Transverse colon (tissue), 4 donors: ENCODE results near the gene GFRA4. TPM values are rescaled to one million over a fixed set of nuclear protein-coding genes. Genes with fewer than 3 reads are reported as not detected.

Experiments used
- DNase-seq: peaks from one replicate; pipeline ENCODE4 v3.0.0-alpha.2; 2019
- H3K27ac ChIP-seq, 4 donors: fragments of 200-600 bp; sonication (generic); 2 replicates each; pipeline ENCODE4 v1.5.1; 2016 to 2018; ENCODE audit warnings: inconsistent platforms in 4 of 4
- H3K27me3 ChIP-seq: fragments of 200-600 bp; sonication (generic); 2 replicates; pipeline ENCODE4 v1.5.1; 2017; ENCODE audit warnings: inconsistent platforms
- H3K36me3 ChIP-seq, 4 donors: fragments of 200-600 bp; sonication (generic); 2 replicates each; pipeline ENCODE4 v1.5.1; 2017 to 2019; ENCODE audit warnings: inconsistent platforms in 4 of 4
- H3K4me1 ChIP-seq, 4 donors: fragments of 200-600 bp; sonication (generic); 2 replicates each; pipeline ENCODE4 v1.5.1; 2017 to 2020; ENCODE audit warnings: inconsistent platforms in 4 of 4
- H3K4me3 ChIP-seq, 4 donors: fragments of 200-600 bp; sonication (generic); 1 replicate in 1 of 4; 2 replicates in 3 of 4; pipeline versions ENCODE4 v1.5.1 to v1.6.1; 2017 to 2019; ENCODE audit warnings: inconsistent platforms in 4 of 4
- H3K9me3 ChIP-seq, 2 donors: fragments of 200-600 bp; sonication (generic); 2 replicates each; pipeline ENCODE4 v1.5.1; 2017 to 2019; ENCODE audit warnings: inconsistent platforms in 2 of 2
- EP300 ChIP-seq: sonication (generic); formaldehyde crosslinking; IDR thresholded peaks from one replicate; pipeline ENCODE4 v1.6.1; 2017; ENCODE audit warnings: antibody characterized with exemption, low read depth
- POLR2A ChIP-seq: fragments of 450-650 bp; IDR thresholded peaks from one replicate; pipeline ENCODE4 v1.6.1; 2016; ENCODE audit warnings: antibody characterized with exemption, mild to moderate bottlenecking, moderate library complexity
- POLR2AphosphoS5 ChIP-seq, 3 donors: sonication (generic); formaldehyde crosslinking; IDR thresholded peaks; one replicate each; pipeline ENCODE4 v1.6.1; 2016; ENCODE audit warnings: antibody characterized with exemption in 3 of 3
- WGBS, 2 donors: methylation state at CpG; one replicate each; pipeline ENCODE4 v1.1.5; 2018; ENCODE audit warnings: low coverage in 1 of 2; 5-methylcytosine and 5-hydroxymethylcytosine counted together
- in situ Hi-C, 4 donors: fragments of 200-750 bp; cut with MboI; loops; one replicate each; pipeline versions ENCODE4 v1.15.0 to v1.15.1; 2017; ENCODE audit warnings: low sequenced_read_pairs in 3 of 4, low pct_ligation_motif_present in 1 of 4, low pct_unique_long_range_greater_than_20kb in 1 of 4
- intact Hi-C: fragments of 100-400 bp; cut with DNase I; formaldehyde crosslinking; loops from one replicate; pipeline ENCODE4 v1.15.1; 2023; ENCODE audit warnings: low total_unique reads
- total RNA-seq, 4 donors: library from RNA; depleted of rRNA; stranded (reverse); fragments of >200 nt; gene quantifications; one replicate each; pipeline ENCODE4 v1.1.0, GENCODE V29; 2016
- TF ChIP-seq, protein P1 (sequence below), 5 experiments: fragments of 200-600 bp in 3 of 5; fragments of 450-650 bp in 2 of 5; sonication (generic) in 3 of 5; IDR thresholded peaks; 1 replicate in 2 of 5; 2 replicates in 3 of 5; pipeline ENCODE4 v1.5.1; 2016 to 2017; ENCODE audit warnings: antibody characterized with exemption in 5 of 5, inconsistent platforms in 3 of 5, mild to moderate bottlenecking in 2 of 5, moderate library complexity in 1 of 5

GFRA4 gene
- total RNA-seq, 4 donors from 2014 or later = not detected

DNA sequence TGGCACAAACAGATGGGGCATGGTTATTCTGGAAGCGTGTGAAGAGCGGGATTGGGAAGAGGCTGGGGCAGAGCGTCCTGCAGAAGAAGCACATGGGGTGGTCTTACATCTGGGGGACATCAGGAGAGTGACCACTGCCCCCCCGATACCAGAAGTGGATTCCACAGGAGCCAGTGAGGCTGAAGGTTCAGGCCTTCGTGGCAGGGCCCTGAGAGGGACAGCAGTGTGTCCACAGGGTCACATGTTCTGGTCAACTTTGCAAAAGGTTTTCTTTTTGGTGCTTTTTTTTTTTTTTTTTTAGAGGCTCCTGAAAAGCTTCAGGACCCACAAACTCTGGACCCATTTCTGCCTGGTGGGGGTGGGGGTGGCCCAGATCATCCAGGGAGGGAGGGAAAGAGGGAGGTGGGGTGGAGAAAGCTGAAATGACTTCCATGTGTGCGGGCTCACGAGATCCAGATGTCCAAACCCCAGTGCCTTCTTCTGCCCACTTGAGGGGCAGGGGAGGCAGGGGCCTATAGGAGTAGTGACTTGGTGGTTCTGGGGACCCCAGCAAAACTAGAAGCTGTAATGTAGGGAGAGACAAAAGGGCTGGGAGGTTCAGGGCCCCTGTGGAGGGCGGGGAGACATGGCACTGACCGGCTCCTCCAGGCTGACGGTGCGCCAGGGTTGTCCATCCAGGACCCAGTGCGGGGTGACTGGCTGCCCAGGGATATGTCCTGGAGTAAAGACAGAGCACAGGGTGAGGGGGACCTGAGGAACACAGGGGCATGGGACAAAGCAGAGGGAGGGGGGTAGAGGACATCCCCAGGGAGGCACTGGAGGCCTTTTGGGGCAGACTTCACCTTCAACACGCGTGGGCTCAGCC is 15.9 kb upstream of the GFRA4 start:
- no peak for DNase-seq
- no peaks in the 10 kb centered on the region for H3K9me3 ChIP-seq
- H3K27me3 ChIP-seq = peaks cover 63% of the 10 kb centered on the region
- H3K27ac ChIP-seq = peak overlapping the region; percentile 77 to 96 (median 85)
- intact Hi-C loops = no loop called here
- no peak for TF ChIP-seq POLR2AphosphoS5 (IDR thresholded peaks at IDR 0.05)
- TF ChIP-seq EP300 = no peak
- no peak for TF ChIP-seq POLR2A
- in situ Hi-C loops = loop anchor here in 1 of 4 donors (25.0 kb wide), 1 partner anchor 408 kb away; no protein-coding TSS in a partner anchor
- peaks cover 13 to 37% (median 22%) of the 10 kb centered on the region in 4 donors for H3K4me1 ChIP-seq
- no peaks in the 10 kb centered on the region for H3K36me3 ChIP-seq
- 68% methylated on average over 14 of the region's 14 CpGs; no CpG with 5 or more reads in 1 of the 2 donors for WGBS, 2 donors
- H3K4me3 ChIP-seq = peak overlapping the region in 1 of 4 donors; percentile 44

DNA sequence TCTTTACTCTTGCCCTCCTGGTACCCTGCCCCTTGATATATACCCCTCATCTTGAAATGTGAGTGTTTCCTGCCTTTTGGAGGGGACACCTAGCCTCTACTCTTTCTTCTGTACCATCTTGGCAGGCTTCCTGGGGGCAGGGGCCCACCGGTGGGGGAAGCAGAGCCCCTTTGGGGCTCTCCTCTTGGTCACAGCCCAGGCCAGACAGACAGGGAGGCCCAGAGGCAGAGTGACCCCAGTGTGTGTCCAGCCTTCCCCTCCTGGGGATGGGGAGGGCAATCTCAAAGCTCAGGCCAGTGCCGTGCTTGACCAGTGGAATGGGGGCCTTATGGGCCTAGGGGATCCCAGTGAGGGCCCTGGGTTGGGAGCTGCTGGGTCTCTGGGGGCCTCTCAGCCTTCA is 15.0 kb upstream of the GFRA4 start:
- 59% methylated on average over 2 of the region's 2 CpGs; no CpG with 5 or more reads in 1 of the 2 donors for WGBS, 2 donors
- H3K36me3 ChIP-seq = no peaks in the 10 kb centered on the region
- peaks cover 71% of the 10 kb centered on the region for H3K27me3 ChIP-seq
- H3K9me3 ChIP-seq = no peaks in the 10 kb centered on the region
- H3K27ac ChIP-seq = peak overlapping the region; percentile 70 to 96 (median 85)
- TF ChIP-seq POLR2AphosphoS5 (IDR thresholded peaks at IDR 0.05) = no peak
- TF ChIP-seq, protein P1, sequence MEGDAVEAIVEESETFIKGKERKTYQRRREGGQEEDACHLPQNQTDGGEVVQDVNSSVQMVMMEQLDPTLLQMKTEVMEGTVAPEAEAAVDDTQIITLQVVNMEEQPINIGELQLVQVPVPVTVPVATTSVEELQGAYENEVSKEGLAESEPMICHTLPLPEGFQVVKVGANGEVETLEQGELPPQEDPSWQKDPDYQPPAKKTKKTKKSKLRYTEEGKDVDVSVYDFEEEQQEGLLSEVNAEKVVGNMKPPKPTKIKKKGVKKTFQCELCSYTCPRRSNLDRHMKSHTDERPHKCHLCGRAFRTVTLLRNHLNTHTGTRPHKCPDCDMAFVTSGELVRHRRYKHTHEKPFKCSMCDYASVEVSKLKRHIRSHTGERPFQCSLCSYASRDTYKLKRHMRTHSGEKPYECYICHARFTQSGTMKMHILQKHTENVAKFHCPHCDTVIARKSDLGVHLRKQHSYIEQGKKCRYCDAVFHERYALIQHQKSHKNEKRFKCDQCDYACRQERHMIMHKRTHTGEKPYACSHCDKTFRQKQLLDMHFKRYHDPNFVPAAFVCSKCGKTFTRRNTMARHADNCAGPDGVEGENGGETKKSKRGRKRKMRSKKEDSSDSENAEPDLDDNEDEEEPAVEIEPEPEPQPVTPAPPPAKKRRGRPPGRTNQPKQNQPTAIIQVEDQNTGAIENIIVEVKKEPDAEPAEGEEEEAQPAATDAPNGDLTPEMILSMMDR (IDR thresholded peaks at IDR 0.05) = no peak
- no peak for TF ChIP-seq POLR2A
- TF ChIP-seq EP300 = no peak
- DNase-seq = no peak
- intact Hi-C loops = no loop called here
- H3K4me1 ChIP-seq = peaks cover 13 to 37% (median 22%) of the 10 kb centered on the region in 4 donors
- H3K4me3 ChIP-seq = no peak overlapping the region
- in situ Hi-C loops = loop anchor here in 1 of 4 donors (25.0 kb wide), 1 partner anchor 409 kb away; no protein-coding TSS in a partner anchor

DNA sequence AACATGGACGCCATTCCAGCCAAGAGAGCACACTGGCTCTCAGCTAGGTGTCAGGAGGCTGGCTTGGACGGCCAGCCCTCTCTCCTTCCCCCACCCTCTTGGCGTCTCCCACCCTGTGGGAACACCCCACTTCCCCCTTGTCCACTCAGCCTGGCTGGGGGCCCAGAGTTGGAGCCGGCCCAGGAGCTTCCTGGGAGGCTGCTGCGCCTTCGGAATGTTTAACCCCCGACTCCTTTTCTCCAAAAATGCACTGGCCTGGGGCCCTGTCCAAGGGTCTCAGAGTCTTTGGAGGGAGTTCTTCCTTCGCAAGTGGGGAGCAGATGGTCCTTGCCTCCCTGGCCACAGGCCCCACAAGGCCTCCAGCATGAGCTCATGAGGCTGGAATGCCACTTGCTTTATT is 14.5 kb upstream of the GFRA4 start:
- Histone ChIP-seq H3K27ac (peak overlapping the region; percentile 70 to 96 (median 85)), H3K9me3 (no peaks in the 10 kb centered on the region), H3K27me3 (peaks cover 71% of the 10 kb centered on the region), H3K36me3 (no peaks in the 10 kb centered on the region), H3K4me3 (no peak overlapping the region), H3K4me1 (peaks cover 13 to 37% (median 22%) of the 10 kb centered on the region in 4 donors)
- in situ Hi-C loops (loop anchor here in 1 of 4 donors (25.0 kb wide), 1 partner anchor 410 kb away; no protein-coding TSS in a partner anchor), intact Hi-C loops (no loop called here)
- DNase-seq = peak; percentile 28
- TF ChIP-seq EP300 = no peak
- TF ChIP-seq POLR2A = no peak
- TF ChIP-seq, protein P1 (IDR thresholded peaks at IDR 0.05) = no peak
- TF ChIP-seq POLR2AphosphoS5 (IDR thresholded peaks at IDR 0.05) = no peak
- 57% methylated on average over 8 of the region's 8 CpGs; no CpG with 5 or more reads in 1 of the 2 donors for WGBS, 2 donors

DNA sequence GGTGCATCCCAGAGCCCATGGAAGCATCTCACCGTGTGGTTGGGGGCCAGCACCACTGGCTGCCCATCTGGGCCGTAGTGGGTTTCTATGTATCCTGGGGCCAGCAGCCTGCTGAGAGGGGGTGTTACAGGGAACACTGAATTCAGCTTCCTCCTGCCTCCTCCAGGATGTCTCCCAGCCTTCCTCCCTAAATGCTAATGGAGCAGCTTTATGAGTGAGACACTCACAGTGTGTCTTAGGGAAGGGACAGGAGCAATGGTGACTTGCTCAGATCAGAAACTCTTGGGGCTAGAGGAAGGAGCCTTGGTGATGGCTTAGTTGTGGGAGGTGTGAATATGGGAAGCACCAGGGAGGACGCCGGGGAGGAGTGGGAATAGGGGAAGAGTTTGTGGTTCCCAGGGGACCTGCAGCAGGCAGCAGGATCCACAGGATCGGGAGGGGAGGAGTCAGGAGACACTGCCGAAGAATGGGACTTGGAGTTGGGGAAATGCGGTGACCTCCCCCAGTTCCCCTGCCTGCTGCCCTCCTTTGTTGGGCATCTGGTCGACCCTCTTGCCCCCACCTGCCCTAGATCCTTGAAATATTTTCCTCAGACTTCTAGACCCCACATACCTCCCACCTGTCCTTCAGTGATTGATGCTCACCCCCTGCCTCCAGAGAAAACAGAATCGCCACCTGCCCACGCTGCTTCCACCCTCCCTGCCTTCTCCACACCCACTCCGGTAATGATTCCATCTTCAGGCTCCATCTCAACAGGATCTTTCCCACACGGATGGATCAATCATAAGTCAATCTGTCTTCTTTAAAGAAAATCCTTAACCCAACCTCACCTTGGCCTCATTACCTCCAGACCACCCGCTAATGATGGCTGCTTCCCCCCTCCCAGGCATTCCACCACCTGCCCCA is 12.0 kb upstream of the GFRA4 start:
- no peak overlapping the region for H3K4me3 ChIP-seq
- H3K27me3 ChIP-seq = peaks cover 60% of the 10 kb centered on the region
- intact Hi-C loops = loop anchor here (1.0 kb wide), 1 partner anchor 35 kb away; no protein-coding TSS in a partner anchor
- H3K36me3 ChIP-seq = no peaks in the 10 kb centered on the region
- no peak overlapping the region for H3K27ac ChIP-seq
- in situ Hi-C loops = loop anchor here in 1 of 4 donors (25.0 kb wide), 1 partner anchor 412 kb away; no protein-coding TSS in a partner anchor
- WGBS, 2 donors = 27 to 55% methylated on average over 6 to 13 of the region's 13 CpGs
- peaks cover 13 to 24% (median 18%) of the 10 kb centered on the region in 4 donors for H3K4me1 ChIP-seq
- TF ChIP-seq, protein P1 (IDR thresholded peaks at IDR 0.05) = no peak
- H3K9me3 ChIP-seq = no peaks in the 10 kb centered on the region
- DNase-seq = no peak
